Prostate gland (tissue), 2 donors: ENCODE measurements around the gene LSM12.

Source experiments
- POLR2A ChIP-seq: fragments of 450-650 bp; IDR thresholded peaks from one replicate; pipeline ENCODE4 v1.6.1; 2016; ENCODE audit warnings: antibody characterized with exemption, mild to moderate bottlenecking
- POLR2AphosphoS5 ChIP-seq: sonication (generic); formaldehyde crosslinking; IDR thresholded peaks from one replicate; pipeline ENCODE4 v1.6.1; 2017; ENCODE audit warnings: antibody characterized with exemption
- TF ChIP-seq, protein P1 (sequence below), 4 experiments: fragments of 200-600 bp in 2 of 4; fragments of 450-650 bp in 2 of 4; sonication (generic) in 2 of 4; IDR thresholded peaks; 1 replicate in 3 of 4; 2 replicates in 1 of 4; pipeline ENCODE4 v1.5.1; 2016 to 2019; ENCODE audit warnings: antibody characterized with exemption in 4 of 4, mild to moderate bottlenecking in 2 of 4, moderate library complexity in 2 of 4

DNA sequence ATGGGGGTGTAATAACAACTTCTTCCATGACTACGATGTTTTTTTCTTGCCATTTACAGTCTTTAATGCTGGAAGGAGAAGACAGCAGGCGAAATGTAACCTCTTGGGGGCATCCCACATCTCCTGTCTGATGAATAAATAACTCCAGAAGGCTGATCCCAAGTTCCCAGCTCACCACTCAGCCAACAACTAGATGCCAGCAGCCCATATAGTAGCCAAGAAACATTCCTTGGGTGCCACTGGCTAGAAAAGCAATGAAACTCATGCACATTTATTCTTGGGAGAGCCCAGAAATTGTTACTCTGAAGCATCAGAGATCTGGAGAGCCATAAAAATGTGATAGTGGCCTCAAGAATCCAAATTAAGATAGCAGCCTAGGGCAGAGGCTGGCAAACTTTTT lies 29.0 kb downstream of the LSM12 start:
- TF ChIP-seq POLR2A (no peak), POLR2AphosphoS5 (no peak)
- TF ChIP-seq, protein P1, sequence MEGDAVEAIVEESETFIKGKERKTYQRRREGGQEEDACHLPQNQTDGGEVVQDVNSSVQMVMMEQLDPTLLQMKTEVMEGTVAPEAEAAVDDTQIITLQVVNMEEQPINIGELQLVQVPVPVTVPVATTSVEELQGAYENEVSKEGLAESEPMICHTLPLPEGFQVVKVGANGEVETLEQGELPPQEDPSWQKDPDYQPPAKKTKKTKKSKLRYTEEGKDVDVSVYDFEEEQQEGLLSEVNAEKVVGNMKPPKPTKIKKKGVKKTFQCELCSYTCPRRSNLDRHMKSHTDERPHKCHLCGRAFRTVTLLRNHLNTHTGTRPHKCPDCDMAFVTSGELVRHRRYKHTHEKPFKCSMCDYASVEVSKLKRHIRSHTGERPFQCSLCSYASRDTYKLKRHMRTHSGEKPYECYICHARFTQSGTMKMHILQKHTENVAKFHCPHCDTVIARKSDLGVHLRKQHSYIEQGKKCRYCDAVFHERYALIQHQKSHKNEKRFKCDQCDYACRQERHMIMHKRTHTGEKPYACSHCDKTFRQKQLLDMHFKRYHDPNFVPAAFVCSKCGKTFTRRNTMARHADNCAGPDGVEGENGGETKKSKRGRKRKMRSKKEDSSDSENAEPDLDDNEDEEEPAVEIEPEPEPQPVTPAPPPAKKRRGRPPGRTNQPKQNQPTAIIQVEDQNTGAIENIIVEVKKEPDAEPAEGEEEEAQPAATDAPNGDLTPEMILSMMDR (IDR thresholded peaks at IDR 0.05) = no peak
